Hematopoietic multipotent progenitor cell (in vitro differentiated cells): ENCODE measurements around the gene ATAT1. TPM values are rescaled to one million over a fixed set of nuclear protein-coding genes. Genes with fewer than 3 reads are reported as not detected.
"Not testable (repeated sequence)": the region's sequence is repeated elsewhere in the genome, so short reads cannot be mapped to it uniquely, and the experiment has no call there.

Experiments
- DNase-seq, 3 donors: peaks; one replicate each; pipeline ENCODE4 v3.0.0-alpha.2; 2011 to 2015; ENCODE audit warnings: low read depth in 2 of 3, low spot score in 2 of 3
- total RNA-seq: library from RNA; depleted of rRNA; stranded (reverse); fragments of >200 nt; gene quantifications from one replicate; pipeline ENCODE4 v1.2.3, GENCODE V29; 2012

The ATAT1 gene
- total RNA-seq, 1 donor, result 11.0 TPM

DNA sequence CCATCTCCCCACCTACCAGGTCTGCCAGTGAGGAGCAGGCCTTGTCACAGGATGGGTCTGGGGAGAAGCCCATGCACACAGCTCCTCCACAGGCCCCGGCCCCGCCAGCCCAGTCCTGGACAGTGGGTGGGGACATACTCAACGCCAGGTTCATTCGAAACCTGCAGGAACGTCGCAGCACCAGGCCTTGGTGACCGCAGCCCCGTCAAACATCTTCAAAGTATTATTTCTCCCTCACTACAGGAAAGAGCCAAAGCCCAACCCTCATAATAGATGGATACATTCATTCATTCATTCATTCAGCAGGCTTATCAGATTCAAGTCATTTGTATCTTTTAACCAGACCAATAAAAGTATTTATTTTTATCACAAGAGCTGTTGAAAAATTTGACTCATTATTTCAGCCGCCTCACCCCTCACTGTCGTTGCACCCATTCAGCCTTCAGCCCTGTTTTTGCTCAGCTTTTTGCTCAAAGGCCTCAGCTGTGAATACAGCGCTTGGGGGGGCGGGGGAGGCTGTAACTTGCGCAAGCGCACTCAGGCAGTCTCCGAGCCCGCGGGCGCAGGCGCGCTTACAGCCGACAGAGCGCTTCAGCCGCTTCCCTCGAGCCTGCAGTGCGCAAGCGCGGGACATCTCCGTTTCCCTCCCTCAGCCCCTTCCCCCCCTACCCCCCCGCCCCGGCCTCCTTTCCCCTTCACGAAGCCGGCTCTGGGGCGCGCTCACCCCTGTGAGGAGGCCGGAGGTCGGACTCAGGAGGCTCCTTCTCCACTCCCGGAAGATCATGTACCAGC is 20.0 kb downstream of the ATAT1 start, which contains the start of gene C6orf136:
Gene C6orf136, plus strand, starts transcription at position 684 of the 792 bp plus-strand sequence. Its CDS starts 99 bp downstream, at position 783.
- peak; percentile 89 to 96 (median 94) for DNase-seq

DNA sequence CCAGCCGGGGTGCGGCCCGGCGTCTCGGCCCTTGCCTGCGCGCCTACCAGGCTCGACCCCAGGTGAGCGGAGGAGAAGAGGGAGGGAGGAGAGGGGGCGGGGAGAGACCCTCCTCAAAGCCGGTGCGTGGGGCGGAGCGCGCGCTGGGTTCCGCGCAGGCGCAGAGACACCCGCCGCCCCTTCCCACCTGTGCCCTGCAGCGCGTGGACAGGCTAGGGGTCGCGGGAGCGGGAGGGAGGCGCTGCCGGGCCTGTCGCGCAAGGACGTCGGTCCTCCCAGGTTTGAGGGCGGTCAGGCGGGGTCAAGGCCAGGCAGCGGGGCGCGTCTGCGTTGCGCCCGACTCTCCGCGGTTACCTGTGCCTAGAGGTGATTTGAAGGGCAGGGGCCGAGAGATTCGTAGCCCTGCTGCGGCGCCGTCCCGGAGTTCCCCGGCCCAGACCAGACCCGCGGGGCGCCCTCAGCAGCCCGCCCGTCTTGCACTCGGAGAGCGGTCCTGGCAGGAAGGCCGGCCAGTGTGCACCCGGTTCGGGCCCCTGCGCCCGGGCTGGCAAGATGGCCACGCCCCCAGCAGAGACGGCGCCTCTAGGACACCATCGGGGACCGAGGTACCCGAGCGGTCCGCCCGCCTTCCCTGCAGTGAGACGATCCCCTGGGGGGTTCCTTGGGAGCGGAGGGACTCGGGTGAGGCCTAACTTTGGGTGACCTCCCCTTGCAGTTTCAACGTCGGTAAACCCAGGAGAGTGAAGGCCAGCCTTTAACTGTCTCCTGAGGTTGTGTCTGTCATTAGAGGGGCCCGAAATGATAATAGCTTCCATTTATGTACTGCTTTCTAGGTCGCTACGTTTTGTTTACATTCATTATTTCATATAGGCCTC is 20.8 kb downstream of the ATAT1 start:
- peak; percentile 75 to 79 (median 76) for DNase-seq

DNA sequence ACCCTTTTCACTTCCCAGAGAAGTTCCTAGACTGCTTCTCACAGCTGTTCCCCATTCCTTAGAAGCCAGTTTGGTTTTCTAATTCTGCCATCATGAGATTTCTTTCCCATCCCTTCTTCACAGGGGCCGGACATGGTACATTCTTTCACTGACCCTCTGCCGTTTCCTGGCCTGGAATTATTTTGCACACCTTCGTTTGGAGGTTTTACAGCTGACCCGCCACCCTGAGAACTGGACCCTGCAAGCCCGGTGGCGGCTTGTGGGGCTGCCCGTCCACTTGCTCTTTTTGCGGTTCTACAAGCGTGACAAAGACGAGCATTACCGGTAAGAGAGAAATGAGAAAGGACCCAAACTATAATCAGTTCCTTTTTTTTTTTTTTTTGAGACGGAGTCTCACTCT is 24.5 kb downstream of the ATAT1 start:
- DNase-seq, result no peak

GRCh38 chr6:30654798-30655742 is 28.4 kb downstream of the ATAT1 start:
- no peak for DNase-seq

GRCh38 chr6:30655743-30656094 is 29.0 kb downstream of the ATAT1 start:
- DNase-seq, result no peak

DNA sequence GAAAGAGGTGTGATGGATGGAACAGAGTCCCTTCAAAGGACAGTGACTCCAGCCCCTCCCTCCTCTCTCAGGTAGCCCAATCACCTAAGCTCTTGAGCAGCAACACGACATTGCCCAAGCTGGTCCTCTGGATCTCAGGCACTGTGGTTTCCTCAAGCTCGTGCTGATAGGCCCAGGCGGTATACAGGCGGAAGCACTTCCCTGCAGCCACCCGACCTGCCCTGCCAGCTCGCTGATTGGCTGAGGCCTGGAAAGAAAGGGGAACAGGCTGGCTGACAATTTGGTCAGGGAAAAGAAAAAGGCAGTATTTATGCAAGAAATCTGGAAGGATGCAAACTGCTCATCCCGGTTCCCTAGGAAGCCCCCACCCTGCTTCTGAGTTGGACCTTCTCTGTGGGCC is 29.8 kb downstream of the ATAT1 start:
- no peak for DNase-seq

GRCh38 chr6:30657454-30657853 is 30.8 kb downstream of the ATAT1 start:
- DNase-seq, result no peak

- DNase-seq, result not testable (repeated sequence)
Observed at GRCh38 chr6:30657922-30658321, 31.2 kb downstream of the ATAT1 start.

- DNase-seq, result no peak
Observed at GRCh38 chr6:30664994-30665767, 38.5 kb downstream of the ATAT1 start.

GRCh38 chr6:30666300-30666699 is 39.6 kb downstream of the ATAT1 start:
- not testable (repeated sequence) for DNase-seq

- DNase-seq, result peak in 1 of 3 donors; percentile 40
Observed at GRCh38 chr6:30670760-30671527, 44.3 kb downstream of the ATAT1 start.

GRCh38 chr6:30672445-30673253 is 46.0 kb downstream of the ATAT1 start, which contains the start of gene DHX16:
Gene DHX16 (minus strand): TSS chr6:30673006. CDS start chr6:30672841, 165 bp downstream.
- DNase-seq, result peak; percentile 89 to 97 (median 97)

DNA sequence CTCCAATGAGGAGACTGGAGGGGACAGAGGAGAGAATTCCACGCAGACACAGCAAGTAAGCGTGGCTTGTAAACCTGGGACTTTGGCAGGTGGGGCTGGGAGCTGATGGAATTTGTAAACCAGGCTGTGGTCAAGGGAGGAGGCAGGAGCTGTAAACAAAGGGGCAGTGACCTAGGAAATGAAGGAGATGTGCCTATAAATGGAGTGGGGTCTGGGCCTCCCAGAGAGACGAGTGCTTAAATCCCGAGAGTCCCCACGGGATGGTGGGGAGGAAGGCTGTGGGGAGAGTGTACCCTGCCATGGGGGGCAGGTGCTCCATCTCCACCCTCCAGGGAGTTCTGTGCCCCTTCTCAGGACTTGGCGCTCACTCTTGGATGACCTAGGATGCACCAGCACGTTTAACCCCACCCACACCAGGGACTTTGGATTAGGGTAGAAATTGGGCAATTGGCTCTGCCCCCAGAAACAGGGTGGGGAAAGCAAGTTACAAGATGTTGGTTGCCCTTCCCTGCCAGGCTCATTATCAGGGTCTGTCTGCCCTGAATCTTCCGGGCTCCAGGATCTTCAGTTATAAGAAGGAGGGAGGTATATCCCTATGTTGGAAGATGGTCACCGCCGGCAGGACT is 50.1 kb downstream of the ATAT1 start:
- DNase-seq, result no peak

- peak; percentile 86 to 93 (median 89) for DNase-seq
Observed at GRCh38 chr6:30678964-30679726, 52.5 kb downstream of the ATAT1 start.

- no peak for DNase-seq
Observed at GRCh38 chr6:30679765-30680535, 53.3 kb downstream of the ATAT1 start.

- no peak for DNase-seq
Observed at GRCh38 chr6:30681766-30682142, 55.1 kb downstream of the ATAT1 start.
